ENCODE results near the gene NANOS2. TPM values are rescaled to one million over a fixed set of nuclear protein-coding genes. Genes with fewer than 3 reads are reported as not detected.

NANOS2 gene
- total and polyA plus RNA-seq, 9 of the 15 experiments (the other 6 are each of a cell fraction or from before 2014, with no cell fraction given): not detected

- peak overlapping the region in 1 of 2 experiments; percentile 94; a peak in 2 of 4 replicates for H3K9ac ChIP-seq (ENCODE audit: insufficient read depth in 1 of 2, low read depth in 2 of 2, low read length in 2 of 2)
- H3K27ac ChIP-seq (ENCODE audit: extremely low read depth, low read depth, low read length): no peak overlapping the region
- H4K20me1 ChIP-seq (replicated peaks; ENCODE audit: control insufficient read depth, insufficient read depth, low read length): no peaks in the 10 kb centered on the region
- peaks cover 10% of the 10 kb centered on the region; the same call in 2 of the 3 replicates for H3K36me3 ChIP-seq (ENCODE audit: control insufficient read depth, insufficient read depth, low read length)
- ATAC-seq: no peak
- H2AFZ ChIP-seq (ENCODE audit: low read depth, low read length): no peak overlapping the region
- DNase-seq (ENCODE audit: extremely low read depth in 1 of 4, low spot score in 3 of 4): no peak
- ChIA-PET CTCF (ENCODE audit: low intra/inter-chr PET ratio) (interaction anchor here (0.6 to 5.5 kb wide), 4 partner anchors 17 to 683 kb away, joined by 3 to 102 read pairs (median 10); partner anchors contain the start of gene IRF2BP1), POLR2A (interaction anchor here (0.6 to 2.0 kb wide), 9 partner anchors 11 to 146 kb away, joined by 3 to 9 read pairs (median 3); partner anchors contain the start of gene CCDC61)
- in situ Hi-C loops (cut with MboI): no loop called here
- FAIRE-seq: no peak
- H3K9me1 ChIP-seq (ENCODE audit: control insufficient read depth, insufficient read depth, low read length): peaks cover 2% of the 10 kb centered on the region
- no TSS peak for BruUV-seq (replicated peaks)
- no peak overlapping the region for H3K4me3 ChIP-seq
- H3K79me2 ChIP-seq (ENCODE audit: control insufficient read depth, insufficient read depth, low read length): peaks cover 44% of the 10 kb centered on the region
- H3K4me1 ChIP-seq (replicated peaks in 1 of 2; ENCODE audit: control insufficient read depth in 2 of 2, insufficient read depth in 2 of 2, low read length in 2 of 2): peaks cover 23 to 45% of the 10 kb centered on the region in 2 experiments
- 51% methylated on average over 8 of the region's 9 CpGs for WGBS (ENCODE audit: insufficient coverage, low coverage, missing lambda C conversion rate)
- H3K9me3 ChIP-seq (replicated peaks; ENCODE audit: control insufficient read depth, insufficient read depth, low read depth, low read length): no peaks in the 10 kb centered on the region
- intact Hi-C loops (cut with micrococcal nuclease): no loop called here
- peak overlapping the region; percentile 100 for H3K4me2 ChIP-seq (ENCODE audit: insufficient read depth, low read length)
- no peaks in the 10 kb centered on the region for H3K27me3 ChIP-seq (ENCODE audit: control insufficient read depth in 2 of 2, insufficient read depth in 2 of 2, low read length in 2 of 2)
- TF ChIP-seq MCM2 (IDR thresholded peaks at IDR 0.05; ENCODE audit: low read depth) (no peak), NELFE (IDR thresholded peaks at IDR 0.05; ENCODE audit: insufficient read depth, insufficient read length) (no peak), JUND (IDR thresholded peaks at IDR 0.05; ENCODE audit: borderline replicate concordance, low read depth, low read length) (no peak), JUND (tag; IDR thresholded peaks at IDR 0.05; ENCODE audit: borderline replicate concordance, low read depth, low read length) (no peak), RBFOX2 (IDR thresholded peaks at IDR 0.05; ENCODE audit: low read depth, low read length) (peak; percentile 33; the same call in 1 of the 2 replicates), EGR1 (conservative IDR thresholded peaks at IDR 0.05) (no peak), FOXA3 (CRISPR knock-in tag; conservative IDR thresholded peaks at IDR 0.05 in 1 of 2, IDR thresholded peaks at IDR 0.05 in 1 of 2) (no peak), KDM1A (IDR thresholded peaks at IDR 0.05) (peak; percentile 13 to 54; a peak in 2 of 4 replicates), TSHZ1 (CRISPR knock-in tag; IDR thresholded peaks at IDR 0.05) (no peak), EP400 (IDR thresholded peaks at IDR 0.05) (no peak), L3MBTL2 (IDR thresholded peaks at IDR 0.05) (peak; percentile 21; the same call in 1 of the 2 replicates), C11orf30 (IDR thresholded peaks at IDR 0.05; ENCODE audit: low read depth) (no peak), RBM25 (IDR thresholded peaks at IDR 0.05; ENCODE audit: low read depth, low read length, severe bottlenecking) (peak; percentile 53), BCOR (IDR thresholded peaks at IDR 0.05) (peak; percentile 67), ZBTB7A (IDR thresholded peaks at IDR 0.05; ENCODE audit: borderline replicate concordance, control insufficient read depth, low read depth, low read length) (peak; percentile 38), ZNF175 (CRISPR knock-in tag; IDR thresholded peaks at IDR 0.05; ENCODE audit: low read depth) (no peak), E2F4 (CRISPR knock-in tag; IDR thresholded peaks at IDR 0.05; ENCODE audit: low read depth) (no peak), MTA3 (IDR thresholded peaks at IDR 0.05; ENCODE audit: borderline replicate concordance) (no peak), HNRNPL (IDR thresholded peaks at IDR 0.05; ENCODE audit: low read depth, low read length) (no peak)
These were observed 49.2 kb downstream of the NANOS2 start for GRCh38 chr19:45865269-45865948.

Measured in K562 (cell line).